Activated T-helper 9 cell treated with anti-CD3 and anti-CD28 coated beads, Interleukin-2, amount 50 U/mL, for 16 hours (primary cell): Measurements from ENCODE around the gene PLCB1.

ENCODE experiments used
- DNase-seq: peaks from one replicate; pipeline ENCODE4 v3.0.0-alpha.2; 2020; ENCODE audit warnings: low read depth

PLCB1 gene

DNA sequence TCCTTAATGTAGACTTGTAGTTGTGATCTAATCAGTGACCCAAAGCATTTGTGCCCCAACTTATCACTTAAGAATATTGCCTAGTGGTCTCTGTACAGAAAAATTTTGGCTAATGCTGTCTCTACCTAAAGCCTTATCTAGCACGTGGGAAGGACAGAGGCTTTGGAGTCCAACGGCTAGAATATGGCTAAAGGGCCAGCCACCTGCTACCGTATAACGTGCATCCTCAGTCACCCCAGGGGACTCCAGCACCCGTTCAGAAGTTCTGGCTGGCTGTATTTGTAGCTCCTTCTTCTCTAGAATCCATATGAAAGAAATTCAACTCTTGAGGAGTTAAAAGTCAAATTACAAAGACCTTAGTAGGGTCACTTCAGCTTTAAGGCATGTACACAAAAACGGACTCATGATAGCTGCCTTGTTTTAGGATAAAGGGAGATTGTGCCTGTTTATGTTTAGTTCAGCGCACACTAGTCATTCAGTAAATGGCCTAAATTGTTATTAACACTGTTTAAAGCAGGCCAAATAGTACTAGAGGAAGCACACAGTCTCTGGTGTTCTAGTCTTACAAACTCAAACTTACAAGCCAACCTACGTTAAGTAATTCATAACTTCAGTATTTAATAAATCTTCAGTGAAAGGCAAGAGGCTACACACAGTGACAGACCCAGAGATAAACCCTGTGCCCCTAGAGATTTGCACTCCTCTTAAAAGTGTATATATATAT lies 529.3 kb downstream of the PLCB1 start:
- no peak for DNase-seq

DNA sequence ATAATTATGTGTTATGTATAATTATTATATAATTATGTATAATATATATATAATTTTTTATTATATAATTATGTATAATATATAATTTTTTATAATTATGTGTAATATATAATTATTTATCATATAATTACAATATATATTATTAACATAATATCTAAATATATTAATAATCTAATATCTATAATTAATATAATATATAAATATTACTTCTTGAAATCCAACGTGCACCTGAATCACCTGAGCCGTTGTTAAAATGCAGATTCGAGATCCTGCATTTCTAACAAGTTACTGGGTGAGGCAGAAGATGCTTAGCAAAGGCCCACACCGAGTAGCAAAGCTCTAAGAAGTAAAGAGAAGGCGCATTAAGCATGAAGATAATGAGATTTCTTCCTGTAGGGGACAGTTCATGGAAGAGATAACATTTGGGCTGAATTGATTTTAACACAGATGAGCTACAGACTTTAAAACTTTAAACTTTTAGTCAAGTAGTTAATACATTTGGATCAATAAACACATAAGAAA lies 530.4 kb downstream of the PLCB1 start:
- DNase-seq: no peak

GRCh38 chr20:8663424-8663823 lies 531.4 kb downstream of the PLCB1 start:
- no peak for DNase-seq

DNA sequence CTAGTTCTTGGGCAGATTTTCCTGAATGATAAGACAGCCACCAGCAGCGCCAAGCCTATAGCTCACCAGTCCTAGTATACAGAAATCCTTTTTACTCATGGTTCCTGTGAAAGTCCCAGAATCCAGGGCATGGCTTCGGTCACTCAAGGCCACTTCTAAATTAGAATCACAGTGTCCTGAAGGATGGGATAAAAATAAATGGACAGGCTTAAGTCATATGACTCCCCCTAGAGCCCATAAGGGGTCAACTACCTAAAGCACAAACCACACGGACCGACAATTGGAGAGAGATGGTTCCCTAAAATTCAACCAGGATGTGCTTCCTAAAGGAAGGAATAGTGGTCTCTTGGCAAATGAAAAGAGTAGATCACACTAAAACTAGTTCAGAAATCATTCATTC lies 532.7 kb downstream of the PLCB1 start:
- DNase-seq: no peak

- no peak for DNase-seq
Measured at GRCh38 chr20:8667306-8667705, 535.2 kb downstream of the PLCB1 start.

DNA sequence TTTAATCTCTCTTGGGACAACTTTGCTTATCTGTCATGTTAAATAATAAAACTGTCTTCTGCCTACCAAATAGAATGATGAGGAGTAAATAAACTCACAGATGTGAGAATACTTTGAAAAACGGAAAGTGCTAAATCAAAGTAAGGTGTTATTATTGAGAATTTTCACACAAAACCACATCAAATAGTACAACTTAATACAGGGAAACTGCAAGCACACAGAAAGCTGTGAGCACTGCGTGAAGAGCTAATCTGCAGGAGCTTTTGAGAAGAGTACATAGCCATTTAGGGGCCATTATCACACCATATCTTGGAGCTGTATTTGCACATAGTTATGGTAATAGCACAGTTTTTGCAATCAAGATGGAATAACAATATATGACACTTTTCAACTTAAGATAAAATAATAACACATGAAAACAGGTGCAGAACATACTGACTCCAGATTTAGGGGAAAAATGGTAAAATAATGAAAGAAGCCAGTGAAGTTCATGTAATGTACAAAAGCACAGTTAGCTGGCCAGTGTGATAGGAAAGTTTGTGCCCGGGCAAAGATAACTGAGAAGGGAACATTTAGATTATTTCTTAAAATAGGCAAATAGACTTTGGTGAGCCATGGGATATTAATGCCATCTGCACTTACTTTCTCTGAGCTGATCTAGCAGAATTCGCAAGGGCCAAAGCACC lies 538.3 kb downstream of the PLCB1 start:
- no peak for DNase-seq

DNA sequence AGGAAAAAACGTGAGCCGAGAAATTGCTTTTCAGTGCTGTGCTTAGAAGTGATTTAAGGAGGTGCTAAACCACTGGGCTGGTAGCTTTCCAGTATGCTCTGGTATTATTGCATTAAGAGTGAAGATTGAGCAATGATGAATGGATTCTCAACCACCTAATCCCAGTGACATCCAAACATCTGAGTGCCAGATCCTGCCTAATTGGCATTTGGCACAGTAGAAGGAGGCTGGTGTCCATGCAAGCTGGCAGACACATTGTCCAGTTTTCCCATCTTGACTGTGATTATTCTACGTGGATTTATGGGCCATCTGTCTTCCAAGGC lies 538.8 kb downstream of the PLCB1 start:
- DNase-seq: no peak

- DNase-seq: no peak
Measured at GRCh38 chr20:8671370-8671961, 539.4 kb downstream of the PLCB1 start.

GRCh38 chr20:8673116-8673515 lies 541.0 kb downstream of the PLCB1 start:
- no peak for DNase-seq

DNA sequence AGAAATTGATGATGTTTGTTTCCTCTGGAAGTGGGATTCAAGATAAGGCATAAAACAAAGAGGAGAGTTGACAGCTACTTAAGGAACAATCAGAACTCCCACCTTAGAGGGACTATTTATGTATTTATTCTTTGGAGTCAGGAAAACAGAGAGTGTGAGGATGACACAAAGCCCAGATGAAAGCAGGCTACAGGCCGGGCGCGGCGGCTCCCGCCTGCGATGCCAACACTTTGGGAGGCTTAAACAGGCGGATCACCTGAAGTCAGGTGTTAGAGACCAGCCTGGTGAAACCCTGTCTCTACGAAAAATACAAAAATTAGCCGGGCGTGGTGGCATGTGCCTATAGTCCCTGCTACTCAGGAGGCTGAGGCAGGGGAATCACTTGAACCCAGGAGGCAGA lies 543.8 kb downstream of the PLCB1 start:
- DNase-seq: no peak

- DNase-seq: no peak
Measured at GRCh38 chr20:8678098-8678776, 546.2 kb downstream of the PLCB1 start.

GRCh38 chr20:8689337-8689736 lies 557.3 kb downstream of the PLCB1 start:
- DNase-seq: no peak

DNA sequence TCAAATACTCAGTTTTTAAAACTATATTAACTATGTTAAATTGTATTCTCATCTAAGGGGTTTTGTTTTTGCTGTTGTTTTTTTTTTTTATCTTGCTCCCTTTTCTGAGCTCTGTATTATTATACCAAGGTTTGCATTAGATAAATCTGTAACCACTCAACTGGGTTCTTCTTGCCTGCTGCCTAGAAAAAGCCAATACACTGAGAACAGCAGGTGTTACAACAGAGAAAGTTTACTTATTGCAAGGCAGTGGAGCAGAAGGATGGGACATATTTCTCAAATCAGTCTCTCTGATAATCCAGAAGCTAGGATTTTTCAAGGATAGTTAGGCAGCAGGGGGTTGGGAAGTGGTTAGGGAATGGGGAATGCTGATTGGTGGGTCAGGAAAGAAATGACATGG lies 558.0 kb downstream of the PLCB1 start:
- DNase-seq: no peak

GRCh38 chr20:8693709-8694108 lies 561.6 kb downstream of the PLCB1 start:
- DNase-seq: no peak

- DNase-seq: no peak
Measured at GRCh38 chr20:8700756-8701155, 568.7 kb downstream of the PLCB1 start.

- no peak for DNase-seq
Measured at GRCh38 chr20:8706961-8707700, 575.1 kb downstream of the PLCB1 start.

- DNase-seq: no peak
Measured at GRCh38 chr20:8709627-8710026, 577.6 kb downstream of the PLCB1 start.

DNA sequence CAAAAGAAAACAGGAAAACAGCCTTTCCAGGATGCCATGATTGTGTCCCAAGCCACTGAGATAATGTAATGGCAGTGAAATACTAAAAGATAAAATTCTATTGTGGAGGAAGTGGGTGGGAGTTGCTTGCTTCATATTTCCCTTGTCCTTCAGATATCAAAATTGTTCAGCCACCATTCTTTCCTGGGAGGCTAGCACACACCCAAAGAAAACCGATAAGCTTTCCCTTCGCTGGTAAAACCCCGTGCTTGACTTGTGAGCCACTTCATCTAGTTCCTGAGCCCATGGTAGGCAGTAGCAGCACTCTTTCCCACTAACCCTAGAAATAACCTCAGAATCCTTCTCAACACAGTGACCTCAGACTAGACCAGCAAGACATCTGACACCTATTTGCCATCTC lies 579.4 kb downstream of the PLCB1 start:
- no peak for DNase-seq

DNA sequence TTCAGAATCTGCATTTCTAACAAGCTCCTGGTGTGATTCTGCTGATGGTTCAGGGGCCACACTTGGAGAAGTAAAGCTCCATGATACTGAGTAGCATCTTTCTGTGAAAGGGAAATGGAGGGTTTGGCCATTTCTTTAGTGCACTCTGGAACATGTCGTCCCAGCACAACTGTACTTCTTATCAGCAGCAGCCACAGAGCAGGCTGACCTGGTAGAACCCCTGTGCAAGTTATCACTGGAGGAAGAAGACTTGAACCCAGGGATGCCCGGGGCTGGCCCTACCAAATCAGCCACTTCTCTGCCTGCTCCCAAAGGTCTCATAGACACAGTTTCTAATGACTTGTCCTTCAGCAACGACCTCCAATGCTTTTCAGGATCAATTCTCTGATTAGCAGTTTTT lies 582.1 kb downstream of the PLCB1 start:
- DNase-seq: no peak

DNA sequence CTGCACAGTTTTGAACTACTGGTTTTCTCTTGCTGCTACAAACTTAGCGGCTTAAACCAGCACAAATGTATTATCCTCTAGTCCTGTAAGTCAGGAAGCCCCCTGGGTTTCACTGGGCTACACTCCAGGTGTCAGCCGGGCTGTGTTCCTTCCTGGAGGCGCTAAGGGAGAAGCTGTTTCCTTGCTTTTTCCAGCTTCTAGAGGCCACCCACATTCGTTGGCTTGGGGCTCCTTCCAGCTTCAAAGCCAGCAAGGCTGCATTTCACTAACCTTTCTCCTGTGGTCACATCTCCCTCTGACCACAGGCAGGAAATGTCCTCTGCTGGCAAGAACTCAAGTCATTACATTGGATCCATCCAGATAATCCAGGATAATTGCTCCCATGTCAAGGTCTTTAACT lies 586.2 kb downstream of the PLCB1 start:
- no peak for DNase-seq

DNA sequence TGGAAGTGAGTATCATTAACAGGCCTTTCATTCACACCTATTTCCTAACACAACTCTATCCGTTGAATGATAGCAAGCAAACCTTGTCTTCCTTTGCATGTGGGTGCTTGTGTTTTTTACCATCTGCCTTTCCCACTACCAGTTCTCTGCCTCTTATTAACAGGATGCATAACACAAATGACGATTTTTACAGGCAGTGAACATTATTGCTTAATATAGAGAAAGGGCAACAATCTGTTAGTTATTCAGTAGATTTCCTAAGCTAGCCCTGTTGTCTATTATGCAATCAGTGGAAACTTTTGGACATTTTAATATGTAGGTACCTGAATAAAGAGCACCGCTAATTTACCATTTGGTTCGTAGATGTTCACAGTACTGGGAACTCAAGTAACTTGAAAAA lies 588.0 kb downstream of the PLCB1 start:
- DNase-seq: no peak

DNA sequence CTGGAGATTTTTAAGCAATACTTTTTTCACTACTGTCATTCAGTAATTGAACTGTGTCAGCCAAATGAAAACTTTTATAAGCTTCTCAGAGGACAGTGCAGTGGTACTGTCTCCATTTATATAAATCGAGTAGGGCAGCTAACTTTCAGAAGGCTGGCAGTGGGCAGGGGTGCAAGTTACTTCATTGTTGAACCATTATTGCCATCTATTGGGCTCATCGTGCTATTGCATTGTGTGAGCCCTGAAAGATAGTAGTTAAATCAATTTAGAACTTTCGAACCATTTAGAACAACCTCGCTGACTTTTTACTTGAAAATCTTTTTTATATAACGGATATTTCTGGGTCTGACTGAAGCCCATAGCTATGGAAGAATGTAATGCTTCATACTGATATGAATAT lies 589.0 kb downstream of the PLCB1 start:
- no peak for DNase-seq
